Measurements from ENCODE around the gene KMT2E. TPM values are rescaled to one million over a fixed set of nuclear protein-coding genes. Genes with fewer than 3 reads are reported as not detected.
A peak's percentile ranks its signal among the peaks of the same experiment; 100 is the strongest.

The KMT2E gene
- total RNA-seq, 1 experiment from 2014 or later, result 63.1 TPM

GRCh38 chr7:104983578-104984539, 30.1 kb upstream of the KMT2E start:
- H3K4me1 ChIP-seq, result peaks cover 55% of the 10 kb centered on the region
- no peaks in the 10 kb centered on the region; the same call in 1 of the 2 replicates for H3K36me3 ChIP-seq (ENCODE audit: control insufficient read depth, insufficient read depth, low read length)
- DNase-seq, result peak; percentile 88 to 90
- intact Hi-C loops (cut with micrococcal nuclease; ENCODE audit: unreplicated experiment), result loop anchor here (1.0 kb wide), 2 partner anchors 22 to 29 kb away; no protein-coding TSS in a partner anchor
- H3K27me3 ChIP-seq (replicated peaks; ENCODE audit: control insufficient read depth, insufficient read depth, low read length), result no peaks in the 10 kb centered on the region
- Mint-ChIP-seq H3K36me3 (ENCODE audit: insufficient read depth, unreplicated experiment) (peaks cover 75% of the 10 kb centered on the region), H3K9me3 (ENCODE audit: unreplicated experiment) (no peaks in the 10 kb centered on the region), H3K4me1 (ENCODE audit: low read depth, unreplicated experiment) (peaks cover 25% of the 10 kb centered on the region), H3K27me3 (ENCODE audit: insufficient read depth, unreplicated experiment) (no peaks in the 10 kb centered on the region), H3K4me3 (ENCODE audit: unreplicated experiment) (peak overlapping the region; percentile 88), H3K27ac (ENCODE audit: unreplicated experiment) (peak overlapping the region; percentile 99)
- peak overlapping the region; percentile 41 for H3K4me3 ChIP-seq (ENCODE audit: low read depth, low read length)
- ChIA-PET POLR2A (interaction anchor here (0.6 to 2.3 kb wide), 6 partner anchors 22 to 58 kb away, joined by 3 to 20 read pairs (median 10); partner anchors contain the start of gene KMT2E), CTCF (interaction anchor here (0.8 to 2.1 kb wide), 4 partner anchors 18 to 30 kb away, joined by 3 to 10 read pairs (median 4); partner anchors contain the start of gene KMT2E)
- BruUV-seq (replicated peaks), result TSS peak; percentile 93
- no peaks in the 10 kb centered on the region for H3K9me3 ChIP-seq
- TF ChIP-seq CTCF (IDR thresholded peaks at IDR 0.05; ENCODE audit: insufficient read depth in 1 of 2, low read depth in 1 of 2, low read length in 1 of 2, severe bottlenecking in 1 of 2, unreplicated experiment in 1 of 2), result peak in 1 of 2 experiments; percentile 72

- Histone ChIP-seq H3K4me1 (peaks cover 47% of the 10 kb centered on the region), H3K9me3 (no peaks in the 10 kb centered on the region), H3K36me3 (ENCODE audit: control insufficient read depth, insufficient read depth, low read length) (no peaks in the 10 kb centered on the region; the same call in 1 of the 2 replicates), H3K4me3 (ENCODE audit: low read depth, low read length) (peak overlapping the region; percentile 41), H3K27me3 (replicated peaks; ENCODE audit: control insufficient read depth, insufficient read depth, low read length) (no peaks in the 10 kb centered on the region)
- Mint-ChIP-seq H3K36me3 (ENCODE audit: insufficient read depth, unreplicated experiment) (peaks cover 70% of the 10 kb centered on the region), H3K9me3 (ENCODE audit: unreplicated experiment) (no peaks in the 10 kb centered on the region), H3K27ac (ENCODE audit: unreplicated experiment) (peak overlapping the region; percentile 99), H3K4me3 (ENCODE audit: unreplicated experiment) (peak overlapping the region; percentile 88), H3K4me1 (ENCODE audit: low read depth, unreplicated experiment) (peaks cover 17% of the 10 kb centered on the region), H3K27me3 (ENCODE audit: insufficient read depth, unreplicated experiment) (no peaks in the 10 kb centered on the region)
- TF ChIP-seq CTCF (IDR thresholded peaks at IDR 0.05; ENCODE audit: insufficient read depth in 1 of 2, low read depth in 1 of 2, low read length in 1 of 2, severe bottlenecking in 1 of 2, unreplicated experiment in 1 of 2), result no peak
- ChIA-PET POLR2A (interaction anchor here (1.0 to 2.3 kb wide), 4 partner anchors 21 to 29 kb away, joined by 3 to 20 read pairs (median 11); partner anchors contain the start of gene KMT2E), CTCF (interaction anchor here (2.1 kb wide), 1 partner anchor 22 kb away, joined by 10 read pairs; no protein-coding TSS in a partner anchor)
- no TSS peak for BruUV-seq (replicated peaks)
- no peak for DNase-seq
- intact Hi-C loops (cut with micrococcal nuclease; ENCODE audit: unreplicated experiment), result loop anchor here (1.0 kb wide), 2 partner anchors 22 to 29 kb away; no protein-coding TSS in a partner anchor
Measured at GRCh38 chr7:104984585-104985258, 29.3 kb upstream of the KMT2E start.

- ChIA-PET CTCF (interaction anchor here (2.1 kb wide), 1 partner anchor 21 kb away, joined by 10 read pairs; no protein-coding TSS in a partner anchor), POLR2A (interaction anchor here (1.0 to 2.3 kb wide), 2 partner anchors 21 to 24 kb away, joined by 3 to 20 read pairs; no protein-coding TSS in a partner anchor)
- H3K36me3 ChIP-seq (ENCODE audit: control insufficient read depth, insufficient read depth, low read length), result no peaks in the 10 kb centered on the region; the same call in 1 of the 2 replicates
- BruUV-seq (replicated peaks), result no TSS peak
- H3K27me3 Mint-ChIP-seq (ENCODE audit: insufficient read depth, unreplicated experiment), result no peaks in the 10 kb centered on the region
- H3K36me3 Mint-ChIP-seq (ENCODE audit: insufficient read depth, unreplicated experiment), result peaks cover 68% of the 10 kb centered on the region
- peak overlapping the region; percentile 88 for H3K4me3 Mint-ChIP-seq (ENCODE audit: unreplicated experiment)
- no peaks in the 10 kb centered on the region for H3K9me3 ChIP-seq
- TF ChIP-seq CTCF (IDR thresholded peaks at IDR 0.05; ENCODE audit: insufficient read depth in 1 of 2, low read depth in 1 of 2, low read length in 1 of 2, severe bottlenecking in 1 of 2, unreplicated experiment in 1 of 2), result no peak
- DNase-seq, result no peak
- H3K27ac Mint-ChIP-seq (ENCODE audit: unreplicated experiment), result peak overlapping the region; percentile 99
- intact Hi-C loops (cut with micrococcal nuclease; ENCODE audit: unreplicated experiment), result no loop called here
- H3K4me3 ChIP-seq (ENCODE audit: low read depth, low read length), result no peak overlapping the region
- no peaks in the 10 kb centered on the region for H3K27me3 ChIP-seq (replicated peaks; ENCODE audit: control insufficient read depth, insufficient read depth, low read length)
- no peaks in the 10 kb centered on the region for H3K9me3 Mint-ChIP-seq (ENCODE audit: unreplicated experiment)
- peaks cover 52% of the 10 kb centered on the region for H3K4me1 ChIP-seq
- peaks cover 13% of the 10 kb centered on the region for H3K4me1 Mint-ChIP-seq (ENCODE audit: low read depth, unreplicated experiment)
Measured at GRCh38 chr7:104985259-104985617, 28.8 kb upstream of the KMT2E start.

Data from Caco-2 (cell line).